Bronchial epithelial cell (primary cell): ENCODE results near the gene VASN. TPM values are rescaled to one million over a fixed set of nuclear protein-coding genes. Genes with fewer than 3 reads are reported as not detected.

Source experiments
- DNase-seq: peaks from one replicate; pipeline ENCODE4 v3.0.0-alpha.2; 2010; ENCODE audit warnings: low read depth
- FAIRE-seq: peaks from 2 replicates; lab custom pipeline; 2011; peaks lifted over from hg19 to GRCh38; lab: Jason Lieb, UNC
- H3K27me3 ChIP-seq: 2 replicates; pipeline ENCODE4 v1.5.1; 2011; ENCODE audit warnings: low read length; ENCODE audit not compliant: control insufficient read depth, insufficient read depth
- H3K36me3 ChIP-seq: 2 replicates; pipeline ENCODE4 v1.5.1; 2011; ENCODE audit warnings: low read length; ENCODE audit not compliant: control insufficient read depth, insufficient read depth
- H3K4me3 ChIP-seq: 2 replicates; pipeline ENCODE4 v1.5.1; 2011; ENCODE audit warnings: mild to moderate bottlenecking, low read depth, low read length, control low read depth
- total RNA-seq: library from RNA; depleted of rRNA; stranded (reverse); fragments of >200 nt; gene quantifications from 2 replicates; pipeline ENCODE4 v1.2.1, GENCODE V29; 2014
- TF ChIP-seq, protein P1 (sequence below): IDR thresholded peaks from 2 replicates; pipeline ENCODE4 v1.5.1; 2011; ENCODE audit warnings: mild to moderate bottlenecking, moderate library complexity, low read length, control low read depth, inconsistent platforms; ENCODE audit not compliant: insufficient read depth, severe bottlenecking

VASN gene
- total RNA-seq, 1 donor from 2014 or later, result 6.6 TPM

DNA sequence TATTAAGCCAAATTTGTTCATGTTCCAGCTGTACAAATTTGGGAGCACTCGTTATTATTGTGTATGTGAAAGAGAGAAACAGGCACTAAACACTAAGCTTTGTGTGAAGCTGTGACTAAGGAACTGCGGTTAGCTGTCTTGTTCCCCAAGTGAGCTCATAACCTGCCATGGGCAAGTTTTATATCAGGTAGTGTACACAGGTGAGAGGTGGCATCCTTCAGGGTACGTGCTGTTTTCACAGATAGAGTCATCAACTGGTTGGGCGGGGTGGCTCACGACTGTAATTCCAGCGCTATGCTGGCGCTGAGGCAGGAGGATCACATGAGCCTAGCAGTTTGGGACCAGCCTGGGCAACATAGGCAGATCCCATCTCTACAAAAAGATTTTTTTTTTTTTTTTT, 56.9 kb downstream of the VASN start:
- H3K27me3 ChIP-seq, result no peaks in the 10 kb centered on the region
- no peak overlapping the region for H3K4me3 ChIP-seq
- DNase-seq (peak; percentile 61), FAIRE-seq (no peak)
- peaks cover 6% of the 10 kb centered on the region for H3K36me3 ChIP-seq
- TF ChIP-seq, protein P1, sequence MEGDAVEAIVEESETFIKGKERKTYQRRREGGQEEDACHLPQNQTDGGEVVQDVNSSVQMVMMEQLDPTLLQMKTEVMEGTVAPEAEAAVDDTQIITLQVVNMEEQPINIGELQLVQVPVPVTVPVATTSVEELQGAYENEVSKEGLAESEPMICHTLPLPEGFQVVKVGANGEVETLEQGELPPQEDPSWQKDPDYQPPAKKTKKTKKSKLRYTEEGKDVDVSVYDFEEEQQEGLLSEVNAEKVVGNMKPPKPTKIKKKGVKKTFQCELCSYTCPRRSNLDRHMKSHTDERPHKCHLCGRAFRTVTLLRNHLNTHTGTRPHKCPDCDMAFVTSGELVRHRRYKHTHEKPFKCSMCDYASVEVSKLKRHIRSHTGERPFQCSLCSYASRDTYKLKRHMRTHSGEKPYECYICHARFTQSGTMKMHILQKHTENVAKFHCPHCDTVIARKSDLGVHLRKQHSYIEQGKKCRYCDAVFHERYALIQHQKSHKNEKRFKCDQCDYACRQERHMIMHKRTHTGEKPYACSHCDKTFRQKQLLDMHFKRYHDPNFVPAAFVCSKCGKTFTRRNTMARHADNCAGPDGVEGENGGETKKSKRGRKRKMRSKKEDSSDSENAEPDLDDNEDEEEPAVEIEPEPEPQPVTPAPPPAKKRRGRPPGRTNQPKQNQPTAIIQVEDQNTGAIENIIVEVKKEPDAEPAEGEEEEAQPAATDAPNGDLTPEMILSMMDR, result no peak

DNA sequence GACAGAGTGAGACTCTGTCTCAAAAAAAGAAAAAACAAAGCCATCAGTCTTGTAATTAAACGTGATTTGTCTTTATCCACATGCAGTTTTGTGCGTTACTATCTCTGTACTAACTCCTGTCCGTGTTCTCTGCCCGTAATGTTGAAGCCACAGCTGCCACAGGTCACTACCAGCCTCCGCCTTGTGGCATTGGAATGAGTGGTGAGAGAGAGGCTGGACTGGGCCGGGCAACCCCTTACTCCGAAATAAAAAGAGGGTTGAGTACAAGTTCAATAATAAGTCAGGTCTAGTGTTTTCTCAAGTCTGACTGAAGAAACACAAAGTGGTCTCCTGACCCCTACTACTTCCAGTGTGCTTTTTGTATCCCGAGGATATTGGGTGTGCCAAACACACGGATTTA, 59.4 kb downstream of the VASN start:
- Histone ChIP-seq H3K36me3 (peaks cover 13% of the 10 kb centered on the region), H3K4me3 (no peak overlapping the region), H3K27me3 (no peaks in the 10 kb centered on the region)
- TF ChIP-seq, protein P1, result no peak
- FAIRE-seq, result no peak
- no peak for DNase-seq

Other genes with a start within 250 kb of the VASN start
- not detected in 2 replicates for gene SRL, start 129.8 kb upstream of the VASN start, total RNA-seq
- 3.7 and 11.8 TPM in 2 replicates for gene TFAP4, start 98.8 kb upstream of the VASN start, total RNA-seq
- 0.53 and 0.77 TPM in 2 replicates for gene GLIS2, start 55.8 kb upstream of the VASN start, total RNA-seq
- gene PAM16, start 20.5 kb upstream of the VASN start, total RNA-seq, result 50.3 and 54.8 TPM in 2 replicates
- 7.6 and 15.6 TPM in 2 replicates for gene CORO7, start 44.7 kb downstream of the VASN start, total RNA-seq
- 62.9 and 74.8 TPM in 2 replicates for gene DNAJA3, start 54.0 kb downstream of the VASN start, total RNA-seq
- gene NMRAL1, start 102.8 kb downstream of the VASN start, total RNA-seq, result 62.7 and 69.4 TPM in 2 replicates
- 66.1 and 92.7 TPM in 2 replicates for gene HMOX2, start 104.5 kb downstream of the VASN start, total RNA-seq
- gene CDIP1, start 166.9 kb downstream of the VASN start, total RNA-seq, result 7.4 and 9.5 TPM in 2 replicates
- gene C16orf96, start 184.5 kb downstream of the VASN start, total RNA-seq, result not detected in 2 replicates
- 3.7 and 4.7 TPM in 2 replicates for gene UBALD1, start 243.0 kb downstream of the VASN start, total RNA-seq